Measurements from ENCODE around the gene HERPUD1. TPM values are rescaled to one million over a fixed set of nuclear protein-coding genes. Genes with fewer than 3 reads are reported as not detected.

HERPUD1 gene
- total and polyA plus RNA-seq, 2 of the 13 experiments (the other 11 are each of a cell fraction or from before 2014, with no cell fraction given): 96.2 to 323 TPM

DNA sequence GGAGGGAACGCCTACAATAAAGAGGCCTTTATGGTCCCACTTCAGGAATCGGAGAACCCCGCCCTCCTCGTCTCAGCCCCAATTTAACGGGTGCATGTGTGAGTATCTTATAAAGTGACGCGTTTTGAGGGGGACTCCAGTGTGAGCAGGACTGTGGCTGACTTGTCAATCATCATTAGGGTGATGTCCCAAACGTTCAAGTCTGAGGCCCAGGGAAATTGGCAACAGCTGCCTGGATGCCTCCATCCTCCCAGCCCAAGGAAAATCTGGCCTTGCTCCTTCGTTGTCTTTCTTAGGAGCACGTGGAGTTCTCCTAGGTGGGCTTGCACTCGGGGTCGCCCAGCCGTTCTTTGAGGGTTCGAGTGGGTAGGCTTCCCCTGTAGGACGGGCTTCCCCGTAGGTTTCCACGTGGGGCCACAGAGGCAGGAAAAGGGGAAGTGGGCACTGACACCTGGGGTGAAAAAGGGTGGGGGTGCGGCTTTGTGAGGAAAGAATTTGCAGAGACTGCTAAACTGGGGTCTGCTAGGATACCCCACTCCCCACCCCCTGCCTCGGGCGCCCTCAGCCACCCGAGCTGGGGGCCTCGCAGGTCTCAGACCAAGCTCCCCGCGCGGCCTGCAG, 561 bp upstream of the HERPUD1 start (continued):
- TF ChIP-seq ZZZ3 (CRISPR knock-in tag; IDR thresholded peaks at IDR 0.05; ENCODE audit: borderline replicate concordance) (peak; percentile 46; the same call in 1 of the 2 replicates), MTF2 (CRISPR knock-in tag; IDR thresholded peaks at IDR 0.05; ENCODE audit: borderline replicate concordance) (0 out of 2 replicates have a peak, but pooled peaks have one; percentile 21), TMF1 (CRISPR knock-in tag; IDR thresholded peaks at IDR 0.05; ENCODE audit: low read depth) (0 out of 2 replicates have a peak, but pooled peaks have one; percentile 5), ZSCAN22 (CRISPR knock-in tag; IDR thresholded peaks at IDR 0.05) (no peak), FLYWCH1 (CRISPR knock-in tag; IDR thresholded peaks at IDR 0.05) (peak; percentile 92; the same call in 1 of the 2 replicates), TCF7L2 (IDR thresholded peaks at IDR 0.05; ENCODE audit: low read depth, low read length) (no peak), ZNF17 (CRISPR knock-in tag; IDR thresholded peaks at IDR 0.05) (peak; percentile 4; the same call in 1 of the 2 replicates), ZNF781 (CRISPR knock-in tag; IDR thresholded peaks at IDR 0.05; ENCODE audit: borderline replicate concordance, not compliant biosample characterization) (no peak), ZNF292 (CRISPR knock-in tag; IDR thresholded peaks at IDR 0.05; ENCODE audit: borderline replicate concordance, low read depth) (0 out of 2 replicates have a peak, but pooled peaks have one; percentile 0), U2AF2 (IDR thresholded peaks at IDR 0.05; ENCODE audit: low read depth, low read length) (0 out of 2 replicates have a peak, but pooled peaks have one; percentile 7), HOXD1 (CRISPR knock-in tag; IDR thresholded peaks at IDR 0.05) (peak; percentile 37), ZNF446 (CRISPR knock-in tag; IDR thresholded peaks at IDR 0.05) (no peak), CC2D1A (CRISPR knock-in tag; IDR thresholded peaks at IDR 0.05) (no peak), CCDC6 (CRISPR knock-in tag; IDR thresholded peaks at IDR 0.05) (peak; percentile 95; the same call in 1 of the 2 replicates), MYNN (CRISPR knock-in tag; IDR thresholded peaks at IDR 0.05; ENCODE audit: low read depth) (0 out of 2 replicates have a peak, but pooled peaks have one; percentile 24), ZNF670 (CRISPR knock-in tag; IDR thresholded peaks at IDR 0.05; ENCODE audit: borderline replicate concordance) (0 out of 2 replicates have a peak, but pooled peaks have one; percentile 19)
- TF ChIP-seq, protein P1, sequence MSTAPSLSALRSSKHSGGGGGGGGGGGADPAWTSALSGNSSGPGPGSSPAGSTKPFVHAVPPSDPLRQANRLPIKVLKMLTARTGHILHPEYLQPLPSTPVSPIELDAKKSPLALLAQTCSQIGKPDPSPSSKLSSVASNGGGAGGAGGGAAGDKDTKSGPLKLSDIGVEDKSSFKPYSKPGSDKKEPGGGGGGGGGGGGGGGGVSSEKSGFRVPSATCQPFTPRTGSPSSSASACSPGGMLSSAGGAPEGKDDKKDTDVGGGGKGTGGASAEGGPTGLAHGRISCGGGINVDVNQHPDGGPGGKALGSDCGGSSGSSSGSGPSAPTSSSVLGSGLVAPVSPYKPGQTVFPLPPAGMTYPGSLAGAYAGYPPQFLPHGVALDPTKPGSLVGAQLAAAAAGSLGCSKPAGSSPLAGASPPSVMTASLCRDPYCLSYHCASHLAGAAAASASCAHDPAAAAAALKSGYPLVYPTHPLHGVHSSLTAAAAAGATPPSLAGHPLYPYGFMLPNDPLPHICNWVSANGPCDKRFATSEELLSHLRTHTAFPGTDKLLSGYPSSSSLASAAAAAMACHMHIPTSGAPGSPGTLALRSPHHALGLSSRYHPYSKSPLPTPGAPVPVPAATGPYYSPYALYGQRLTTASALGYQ (CRISPR knock-in tag; IDR thresholded peaks at IDR 0.05): peak; percentile 17; the same call in 1 of the 2 replicates
- TF ChIP-seq, protein P2, sequence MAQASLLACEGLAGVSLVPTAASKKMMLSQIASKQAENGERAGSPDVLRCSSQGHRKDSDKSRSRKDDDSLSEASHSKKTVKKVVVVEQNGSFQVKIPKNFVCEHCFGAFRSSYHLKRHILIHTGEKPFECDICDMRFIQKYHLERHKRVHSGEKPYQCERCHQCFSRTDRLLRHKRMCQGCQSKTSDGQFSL (CRISPR knock-in tag; IDR thresholded peaks at IDR 0.05): 0 out of 2 replicates have a peak, but pooled peaks have one; percentile 24
- TF ChIP-seq, protein P3, sequence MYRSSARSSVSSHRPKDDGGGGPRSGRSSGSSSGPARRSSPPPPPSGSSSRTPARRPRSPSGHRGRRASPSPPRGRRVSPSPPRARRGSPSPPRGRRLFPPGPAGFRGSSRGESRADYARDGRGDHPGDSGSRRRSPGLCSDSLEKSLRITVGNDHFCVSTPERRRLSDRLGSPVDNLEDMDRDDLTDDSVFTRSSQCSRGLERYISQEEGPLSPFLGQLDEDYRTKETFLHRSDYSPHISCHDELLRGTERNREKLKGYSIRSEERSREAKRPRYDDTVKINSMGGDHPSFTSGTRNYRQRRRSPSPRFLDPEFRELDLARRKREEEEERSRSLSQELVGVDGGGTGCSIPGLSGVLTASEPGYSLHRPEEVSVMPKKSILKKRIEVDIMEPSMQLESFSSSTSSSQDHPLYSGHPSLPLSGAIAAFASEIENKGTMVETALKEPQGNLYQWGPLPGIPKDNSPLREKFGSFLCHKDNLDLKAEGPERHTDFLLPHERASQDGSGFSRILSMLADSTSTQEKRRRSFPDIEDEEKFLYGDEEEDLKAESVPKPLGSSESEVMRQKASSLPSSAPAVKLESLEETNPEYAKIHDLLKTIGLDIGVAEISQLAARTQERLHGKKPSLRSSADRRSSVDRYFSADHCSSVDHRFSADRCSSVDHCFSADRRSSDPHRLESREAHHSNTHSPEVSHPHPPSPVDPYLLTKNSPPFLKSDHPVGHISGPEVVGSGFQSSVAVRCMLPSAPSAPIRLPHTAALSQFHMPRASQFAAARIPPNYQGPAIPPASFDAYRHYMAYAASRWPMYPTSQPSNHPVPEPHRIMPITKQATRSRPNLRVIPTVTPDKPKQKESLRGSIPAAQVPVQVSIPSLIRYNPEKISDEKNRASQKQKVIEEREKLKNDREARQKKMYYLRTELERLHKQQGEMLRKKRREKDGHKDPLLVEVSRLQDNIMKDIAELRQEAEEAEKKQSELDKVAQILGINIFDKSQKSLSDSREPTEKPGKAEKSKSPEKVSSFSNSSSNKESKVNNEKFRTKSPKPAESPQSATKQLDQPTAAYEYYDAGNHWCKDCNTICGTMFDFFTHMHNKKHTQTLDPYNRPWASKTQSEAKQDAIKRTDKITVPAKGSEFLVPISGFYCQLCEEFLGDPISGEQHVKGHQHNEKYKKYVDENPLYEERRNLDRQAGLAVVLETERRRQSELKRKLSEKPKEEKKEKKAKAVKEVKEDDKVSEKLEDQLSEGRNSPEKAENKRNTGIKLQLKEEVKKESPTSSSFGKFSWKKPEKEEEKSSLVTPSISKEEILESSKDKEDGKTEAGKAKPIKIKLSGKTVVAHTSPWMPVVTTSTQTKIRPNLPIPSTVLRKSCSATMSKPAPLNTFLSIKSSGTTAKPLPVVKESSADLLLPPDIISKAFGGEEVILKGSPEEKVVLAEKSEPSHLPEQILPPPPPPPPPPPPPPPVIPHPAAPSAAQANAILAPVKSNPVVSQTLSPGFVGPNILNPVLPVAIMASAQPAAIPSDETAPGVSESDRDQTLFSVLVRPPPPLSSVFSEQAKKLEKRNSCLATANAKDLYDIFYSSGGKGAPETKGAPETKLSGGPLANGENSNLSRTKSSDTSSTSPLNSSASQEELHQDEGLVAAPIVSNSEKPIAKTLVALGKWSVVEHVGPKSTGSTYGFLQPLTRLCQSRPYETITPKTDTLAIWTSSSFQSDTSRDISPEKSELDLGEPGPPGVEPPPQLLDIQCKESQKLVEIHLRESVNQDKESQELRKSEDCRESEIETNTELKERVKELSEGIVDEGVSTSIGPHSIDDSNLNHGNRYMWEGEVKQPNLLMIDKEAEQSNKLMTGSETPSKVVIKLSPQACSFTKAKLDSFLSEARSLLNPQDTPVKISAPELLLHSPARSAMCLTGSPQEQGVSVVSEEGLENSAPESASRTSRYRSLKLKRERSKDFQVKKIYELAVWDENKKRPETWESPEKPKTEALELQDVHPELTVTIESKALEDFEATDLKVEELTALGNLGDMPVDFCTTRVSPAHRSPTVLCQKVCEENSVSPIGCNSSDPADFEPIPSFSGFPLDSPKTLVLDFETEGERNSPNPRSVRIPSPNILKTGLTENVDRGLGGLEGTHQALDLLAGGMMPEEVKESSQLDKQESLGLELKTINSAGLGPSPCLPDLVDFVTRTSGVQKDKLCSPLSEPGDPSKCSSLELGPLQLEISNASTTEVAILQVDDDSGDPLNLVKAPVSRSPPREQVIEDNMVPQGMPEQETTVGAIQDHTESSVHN (CRISPR knock-in tag; IDR thresholded peaks at IDR 0.05): no peak; the same call in 1 of the 2 replicates
